ENCODE measurements around the gene ID2.

ID2 gene, protein sequence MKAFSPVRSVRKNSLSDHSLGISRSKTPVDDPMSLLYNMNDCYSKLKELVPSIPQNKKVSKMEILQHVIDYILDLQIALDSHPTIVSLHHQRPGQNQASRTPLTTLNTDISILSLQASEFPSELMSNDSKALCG

DNA sequence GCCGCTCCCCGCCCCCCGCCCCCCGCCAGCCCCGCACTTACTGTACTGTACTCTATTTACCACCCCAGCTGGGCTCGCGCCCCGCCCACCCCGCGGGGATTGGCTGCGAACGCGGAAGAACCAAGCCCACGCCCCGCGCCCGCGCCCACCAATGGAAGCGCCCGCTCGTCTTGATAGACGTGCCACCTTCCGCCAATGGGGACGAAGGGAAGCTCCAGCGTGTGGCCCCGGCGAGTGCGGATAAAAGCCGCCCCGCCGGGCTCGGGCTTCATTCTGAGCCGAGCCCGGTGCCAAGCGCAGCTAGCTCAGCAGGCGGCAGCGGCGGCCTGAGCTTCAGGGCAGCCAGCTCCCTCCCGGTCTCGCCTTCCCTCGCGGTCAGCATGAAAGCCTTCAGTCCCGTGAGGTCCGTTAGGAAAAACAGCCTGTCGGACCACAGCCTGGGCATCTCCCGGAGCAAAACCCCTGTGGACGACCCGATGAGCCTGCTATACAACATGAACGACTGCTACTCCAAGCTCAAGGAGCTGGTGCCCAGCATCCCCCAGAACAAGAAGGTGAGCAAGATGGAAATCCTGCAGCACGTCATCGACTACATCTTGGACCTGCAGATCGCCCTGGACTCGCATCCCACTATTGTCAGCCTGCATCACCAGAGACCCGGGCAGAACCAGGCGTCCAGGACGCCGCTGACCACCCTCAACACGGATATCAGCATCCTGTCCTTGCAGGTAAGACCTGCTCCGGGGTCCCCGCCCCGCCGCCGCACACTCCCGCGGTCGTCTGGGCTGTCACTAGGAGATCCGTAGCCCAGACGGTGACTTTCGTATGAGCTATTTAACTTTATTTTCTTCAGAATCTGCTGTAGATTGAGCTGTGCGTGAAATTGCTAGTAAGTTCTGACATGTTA, at the start of gene ID2:
Gene ID2 (plus strand): TSS at position 271 of the 907 bp plus-strand sequence. CDS start 110 bp downstream, at position 381.
- Histone ChIP-seq H3K4me1 (ENCODE audit: control insufficient read depth, insufficient read depth, low read length) (peaks cover 6% of the 10 kb centered on the region), H3K9me3 (ENCODE audit: control insufficient read depth, insufficient read depth, low read depth, low read length) (no peaks in the 10 kb centered on the region), H3K36me3 (ENCODE audit: control insufficient read depth in 2 of 2, insufficient read depth in 1 of 2, low read length in 2 of 2) (peaks cover 0 to 18% of the 10 kb centered on the region in 2 experiments; a peak in 1 of 3 replicates), H3K4me3 (ENCODE audit: low read depth, low read length) (peak within 1 kb of the TSS; percentile 93), H3K27ac (ENCODE audit: extremely low read depth, low read depth, low read length) (peak within 1 kb of the TSS; percentile 97)
- ChIA-PET POLR2A (interaction anchor here (0.5 to 2.9 kb wide), 74 partner anchors 10 to 1290 kb away, joined by 3 to 31 read pairs (median 4); partner anchors contain the start of gene MBOAT2), CTCF (interaction anchor here (0.6 to 1.2 kb wide), 4 partner anchors 61 to 1585 kb away, joined by 3 read pairs; no protein-coding TSS in a partner anchor)
- TF ChIP-seq ZNF670 (tag by site-specific recombination; IDR thresholded peaks at IDR 0.05; ENCODE audit: low read depth) (no peak), BCL11A (tag by site-specific recombination; IDR thresholded peaks at IDR 0.05; ENCODE audit: low read depth) (no peak), ZNF658 (tag by site-specific recombination; IDR thresholded peaks at IDR 0.05) (no peak), ZNF19 (tag by site-specific recombination; IDR thresholded peaks at IDR 0.05; ENCODE audit: low read depth) (no peak), ZIC2 (tag by site-specific recombination; IDR thresholded peaks at IDR 0.05) (peak; percentile 57), ZNF830 (tag by site-specific recombination; IDR thresholded peaks at IDR 0.05; ENCODE audit: low read depth) (no peak), ZFP37 (tag by site-specific recombination; IDR thresholded peaks at IDR 0.05) (peak; percentile 41; the same call in 1 of the 2 replicates), ZNF23 (tag by site-specific recombination; IDR thresholded peaks at IDR 0.05; ENCODE audit: borderline replicate concordance) (no peak), ZNF302 (tag by site-specific recombination; IDR thresholded peaks at IDR 0.05; ENCODE audit: low read depth) (no peak), ZNF555 (tag by site-specific recombination; conservative IDR thresholded peaks at IDR 0.05) (no peak), ZSCAN23 (tag by site-specific recombination; IDR thresholded peaks at IDR 0.05) (no peak), KLF8 (tag by site-specific recombination; IDR thresholded peaks at IDR 0.05) (peak; percentile 45; the same call in 1 of the 2 replicates), ZNF660 (tag by site-specific recombination; IDR thresholded peaks at IDR 0.05) (peak; percentile 61; the same call in 1 of the 2 replicates), ZNF266 (tag by site-specific recombination; IDR thresholded peaks at IDR 0.05; ENCODE audit: low read depth) (no peak), SALL2 (tag by site-specific recombination; IDR thresholded peaks at IDR 0.05; ENCODE audit: borderline replicate concordance) (no peak), ZNF510 (tag by site-specific recombination; IDR thresholded peaks at IDR 0.05; ENCODE audit: insufficient replicate concordance) (no peak)
- TF ChIP-seq, protein P1, sequence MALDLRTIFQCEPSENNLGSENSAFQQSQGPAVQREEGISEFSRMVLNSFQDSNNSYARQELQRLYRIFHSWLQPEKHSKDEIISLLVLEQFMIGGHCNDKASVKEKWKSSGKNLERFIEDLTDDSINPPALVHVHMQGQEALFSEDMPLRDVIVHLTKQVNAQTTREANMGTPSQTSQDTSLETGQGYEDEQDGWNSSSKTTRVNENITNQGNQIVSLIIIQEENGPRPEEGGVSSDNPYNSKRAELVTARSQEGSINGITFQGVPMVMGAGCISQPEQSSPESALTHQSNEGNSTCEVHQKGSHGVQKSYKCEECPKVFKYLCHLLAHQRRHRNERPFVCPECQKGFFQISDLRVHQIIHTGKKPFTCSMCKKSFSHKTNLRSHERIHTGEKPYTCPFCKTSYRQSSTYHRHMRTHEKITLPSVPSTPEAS (tag by site-specific recombination; IDR thresholded peaks at IDR 0.05) = peak; percentile 33; the same call in 1 of the 2 replicates
- TF ChIP-seq, protein P2, sequence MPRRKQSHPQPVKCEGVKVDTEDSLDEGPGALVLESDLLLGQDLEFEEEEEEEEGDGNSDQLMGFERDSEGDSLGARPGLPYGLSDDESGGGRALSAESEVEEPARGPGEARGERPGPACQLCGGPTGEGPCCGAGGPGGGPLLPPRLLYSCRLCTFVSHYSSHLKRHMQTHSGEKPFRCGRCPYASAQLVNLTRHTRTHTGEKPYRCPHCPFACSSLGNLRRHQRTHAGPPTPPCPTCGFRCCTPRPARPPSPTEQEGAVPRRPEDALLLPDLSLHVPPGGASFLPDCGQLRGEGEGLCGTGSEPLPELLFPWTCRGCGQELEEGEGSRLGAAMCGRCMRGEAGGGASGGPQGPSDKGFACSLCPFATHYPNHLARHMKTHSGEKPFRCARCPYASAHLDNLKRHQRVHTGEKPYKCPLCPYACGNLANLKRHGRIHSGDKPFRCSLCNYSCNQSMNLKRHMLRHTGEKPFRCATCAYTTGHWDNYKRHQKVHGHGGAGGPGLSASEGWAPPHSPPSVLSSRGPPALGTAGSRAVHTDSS (tag by site-specific recombination; IDR thresholded peaks at IDR 0.05) = 0 out of 2 replicates have a peak, but pooled peaks have one; percentile 29
- TF ChIP-seq, protein P3, sequence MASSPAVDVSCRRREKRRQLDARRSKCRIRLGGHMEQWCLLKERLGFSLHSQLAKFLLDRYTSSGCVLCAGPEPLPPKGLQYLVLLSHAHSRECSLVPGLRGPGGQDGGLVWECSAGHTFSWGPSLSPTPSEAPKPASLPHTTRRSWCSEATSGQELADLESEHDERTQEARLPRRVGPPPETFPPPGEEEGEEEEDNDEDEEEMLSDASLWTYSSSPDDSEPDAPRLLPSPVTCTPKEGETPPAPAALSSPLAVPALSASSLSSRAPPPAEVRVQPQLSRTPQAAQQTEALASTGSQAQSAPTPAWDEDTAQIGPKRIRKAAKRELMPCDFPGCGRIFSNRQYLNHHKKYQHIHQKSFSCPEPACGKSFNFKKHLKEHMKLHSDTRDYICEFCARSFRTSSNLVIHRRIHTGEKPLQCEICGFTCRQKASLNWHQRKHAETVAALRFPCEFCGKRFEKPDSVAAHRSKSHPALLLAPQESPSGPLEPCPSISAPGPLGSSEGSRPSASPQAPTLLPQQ (tag by site-specific recombination; IDR thresholded peaks at IDR 0.05) = peak; percentile 40; the same call in 1 of the 2 replicates
- TF ChIP-seq, protein P4, sequence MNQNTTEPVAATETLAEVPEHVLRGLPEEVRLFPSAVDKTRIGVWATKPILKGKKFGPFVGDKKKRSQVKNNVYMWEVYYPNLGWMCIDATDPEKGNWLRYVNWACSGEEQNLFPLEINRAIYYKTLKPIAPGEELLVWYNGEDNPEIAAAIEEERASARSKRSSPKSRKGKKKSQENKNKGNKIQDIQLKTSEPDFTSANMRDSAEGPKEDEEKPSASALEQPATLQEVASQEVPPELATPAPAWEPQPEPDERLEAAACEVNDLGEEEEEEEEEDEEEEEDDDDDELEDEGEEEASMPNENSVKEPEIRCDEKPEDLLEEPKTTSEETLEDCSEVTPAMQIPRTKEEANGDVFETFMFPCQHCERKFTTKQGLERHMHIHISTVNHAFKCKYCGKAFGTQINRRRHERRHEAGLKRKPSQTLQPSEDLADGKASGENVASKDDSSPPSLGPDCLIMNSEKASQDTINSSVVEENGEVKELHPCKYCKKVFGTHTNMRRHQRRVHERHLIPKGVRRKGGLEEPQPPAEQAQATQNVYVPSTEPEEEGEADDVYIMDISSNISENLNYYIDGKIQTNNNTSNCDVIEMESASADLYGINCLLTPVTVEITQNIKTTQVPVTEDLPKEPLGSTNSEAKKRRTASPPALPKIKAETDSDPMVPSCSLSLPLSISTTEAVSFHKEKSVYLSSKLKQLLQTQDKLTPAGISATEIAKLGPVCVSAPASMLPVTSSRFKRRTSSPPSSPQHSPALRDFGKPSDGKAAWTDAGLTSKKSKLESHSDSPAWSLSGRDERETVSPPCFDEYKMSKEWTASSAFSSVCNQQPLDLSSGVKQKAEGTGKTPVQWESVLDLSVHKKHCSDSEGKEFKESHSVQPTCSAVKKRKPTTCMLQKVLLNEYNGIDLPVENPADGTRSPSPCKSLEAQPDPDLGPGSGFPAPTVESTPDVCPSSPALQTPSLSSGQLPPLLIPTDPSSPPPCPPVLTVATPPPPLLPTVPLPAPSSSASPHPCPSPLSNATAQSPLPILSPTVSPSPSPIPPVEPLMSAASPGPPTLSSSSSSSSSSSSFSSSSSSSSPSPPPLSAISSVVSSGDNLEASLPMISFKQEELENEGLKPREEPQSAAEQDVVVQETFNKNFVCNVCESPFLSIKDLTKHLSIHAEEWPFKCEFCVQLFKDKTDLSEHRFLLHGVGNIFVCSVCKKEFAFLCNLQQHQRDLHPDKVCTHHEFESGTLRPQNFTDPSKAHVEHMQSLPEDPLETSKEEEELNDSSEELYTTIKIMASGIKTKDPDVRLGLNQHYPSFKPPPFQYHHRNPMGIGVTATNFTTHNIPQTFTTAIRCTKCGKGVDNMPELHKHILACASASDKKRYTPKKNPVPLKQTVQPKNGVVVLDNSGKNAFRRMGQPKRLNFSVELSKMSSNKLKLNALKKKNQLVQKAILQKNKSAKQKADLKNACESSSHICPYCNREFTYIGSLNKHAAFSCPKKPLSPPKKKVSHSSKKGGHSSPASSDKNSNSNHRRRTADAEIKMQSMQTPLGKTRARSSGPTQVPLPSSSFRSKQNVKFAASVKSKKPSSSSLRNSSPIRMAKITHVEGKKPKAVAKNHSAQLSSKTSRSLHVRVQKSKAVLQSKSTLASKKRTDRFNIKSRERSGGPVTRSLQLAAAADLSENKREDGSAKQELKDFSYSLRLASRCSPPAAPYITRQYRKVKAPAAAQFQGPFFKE (tag by site-specific recombination; IDR thresholded peaks at IDR 0.05; ENCODE audit: borderline replicate concordance) = no peak
- TF ChIP-seq, protein P5, sequence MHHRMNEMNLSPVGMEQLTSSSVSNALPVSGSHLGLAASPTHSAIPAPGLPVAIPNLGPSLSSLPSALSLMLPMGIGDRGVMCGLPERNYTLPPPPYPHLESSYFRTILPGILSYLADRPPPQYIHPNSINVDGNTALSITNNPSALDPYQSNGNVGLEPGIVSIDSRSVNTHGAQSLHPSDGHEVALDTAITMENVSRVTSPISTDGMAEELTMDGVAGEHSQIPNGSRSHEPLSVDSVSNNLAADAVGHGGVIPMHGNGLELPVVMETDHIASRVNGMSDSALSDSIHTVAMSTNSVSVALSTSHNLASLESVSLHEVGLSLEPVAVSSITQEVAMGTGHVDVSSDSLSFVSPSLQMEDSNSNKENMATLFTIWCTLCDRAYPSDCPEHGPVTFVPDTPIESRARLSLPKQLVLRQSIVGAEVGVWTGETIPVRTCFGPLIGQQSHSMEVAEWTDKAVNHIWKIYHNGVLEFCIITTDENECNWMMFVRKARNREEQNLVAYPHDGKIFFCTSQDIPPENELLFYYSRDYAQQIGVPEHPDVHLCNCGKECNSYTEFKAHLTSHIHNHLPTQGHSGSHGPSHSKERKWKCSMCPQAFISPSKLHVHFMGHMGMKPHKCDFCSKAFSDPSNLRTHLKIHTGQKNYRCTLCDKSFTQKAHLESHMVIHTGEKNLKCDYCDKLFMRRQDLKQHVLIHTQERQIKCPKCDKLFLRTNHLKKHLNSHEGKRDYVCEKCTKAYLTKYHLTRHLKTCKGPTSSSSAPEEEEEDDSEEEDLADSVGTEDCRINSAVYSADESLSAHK (tag by site-specific recombination; IDR thresholded peaks at IDR 0.05) = no peak
